HG03520 (cell line): ENCODE measurements around the gene PRELID1.
"Not testable (repeated sequence)": the region's sequence is repeated elsewhere in the genome, so short reads cannot be mapped to it uniquely, and the experiment has no call there.

Source experiments
- ATAC-seq: cut with Tn5 transposase; IDR thresholded peaks from one replicate; pipeline ENCODE4 v1.9.1; 2021; ENCODE audit warnings: mild to moderate bottlenecking, moderate library complexity; ENCODE audit not compliant: unreplicated experiment

The PRELID1 gene

DNA sequence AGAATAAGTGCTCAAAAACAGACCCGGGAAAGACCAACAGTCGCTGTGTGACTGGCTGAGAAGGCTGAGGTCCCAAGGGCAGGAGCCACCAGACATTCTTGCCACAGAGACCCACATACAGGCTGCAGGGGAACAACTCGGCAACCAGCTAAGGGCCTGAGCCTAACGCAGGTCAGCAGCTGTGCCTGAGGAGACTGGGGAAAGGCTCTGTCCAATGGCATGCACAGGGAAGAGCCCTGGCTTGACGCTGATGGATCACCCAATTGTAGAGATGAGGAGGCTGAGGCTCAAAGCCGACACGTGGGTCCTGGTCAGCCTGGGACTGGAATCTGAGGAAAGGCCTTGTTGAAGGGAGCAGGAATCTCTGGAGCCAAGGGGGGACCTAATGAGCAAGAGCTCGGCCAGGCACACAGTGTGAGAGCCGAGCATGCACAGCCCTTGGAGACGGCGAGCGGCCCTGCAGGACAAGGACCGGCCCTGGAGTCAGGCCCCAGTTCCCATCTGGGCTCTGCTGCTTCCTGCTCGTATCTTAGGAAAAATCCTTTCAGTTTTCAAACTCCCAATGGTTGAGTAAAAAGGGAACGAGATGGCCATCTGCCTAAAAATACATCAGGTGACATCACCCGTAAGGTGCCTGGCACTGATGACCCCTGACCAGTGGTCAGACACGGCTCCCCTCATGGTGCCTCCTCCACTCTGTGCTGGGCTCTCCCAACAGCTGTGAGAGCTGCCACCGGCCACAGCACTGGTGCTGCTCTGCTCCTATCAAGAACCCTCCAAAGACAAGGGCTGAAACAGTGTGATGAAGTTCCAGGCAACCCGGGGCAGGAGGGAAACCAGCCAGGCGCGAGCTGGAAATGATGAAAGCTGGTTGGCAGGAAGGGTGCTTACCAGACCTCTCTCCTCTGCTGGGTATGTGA lies 31.4 kb downstream of the PRELID1 start:
- ATAC-seq = no peak

DNA sequence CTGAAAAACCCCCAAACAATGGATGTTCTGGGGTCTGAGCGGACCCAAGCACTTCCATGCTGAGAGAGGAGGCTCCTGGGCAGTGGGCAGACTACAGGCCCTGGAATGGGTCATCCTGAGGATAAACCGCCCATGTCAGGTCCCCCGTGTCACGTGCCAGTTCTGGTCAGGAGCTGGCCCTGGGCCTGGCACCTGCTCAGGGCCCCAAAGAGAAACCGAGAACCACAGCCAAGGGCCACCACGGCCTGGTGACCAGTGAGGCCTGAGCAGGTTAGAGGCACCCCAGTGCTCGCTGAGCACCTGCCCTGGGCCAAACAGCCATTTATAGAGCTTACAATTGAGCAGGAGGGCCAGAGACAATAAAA lies 32.1 kb downstream of the PRELID1 start:
- no peak for ATAC-seq

- ATAC-seq = no peak
Measured at GRCh38 chr5:177336112-177336511, 32.5 kb downstream of the PRELID1 start.

DNA sequence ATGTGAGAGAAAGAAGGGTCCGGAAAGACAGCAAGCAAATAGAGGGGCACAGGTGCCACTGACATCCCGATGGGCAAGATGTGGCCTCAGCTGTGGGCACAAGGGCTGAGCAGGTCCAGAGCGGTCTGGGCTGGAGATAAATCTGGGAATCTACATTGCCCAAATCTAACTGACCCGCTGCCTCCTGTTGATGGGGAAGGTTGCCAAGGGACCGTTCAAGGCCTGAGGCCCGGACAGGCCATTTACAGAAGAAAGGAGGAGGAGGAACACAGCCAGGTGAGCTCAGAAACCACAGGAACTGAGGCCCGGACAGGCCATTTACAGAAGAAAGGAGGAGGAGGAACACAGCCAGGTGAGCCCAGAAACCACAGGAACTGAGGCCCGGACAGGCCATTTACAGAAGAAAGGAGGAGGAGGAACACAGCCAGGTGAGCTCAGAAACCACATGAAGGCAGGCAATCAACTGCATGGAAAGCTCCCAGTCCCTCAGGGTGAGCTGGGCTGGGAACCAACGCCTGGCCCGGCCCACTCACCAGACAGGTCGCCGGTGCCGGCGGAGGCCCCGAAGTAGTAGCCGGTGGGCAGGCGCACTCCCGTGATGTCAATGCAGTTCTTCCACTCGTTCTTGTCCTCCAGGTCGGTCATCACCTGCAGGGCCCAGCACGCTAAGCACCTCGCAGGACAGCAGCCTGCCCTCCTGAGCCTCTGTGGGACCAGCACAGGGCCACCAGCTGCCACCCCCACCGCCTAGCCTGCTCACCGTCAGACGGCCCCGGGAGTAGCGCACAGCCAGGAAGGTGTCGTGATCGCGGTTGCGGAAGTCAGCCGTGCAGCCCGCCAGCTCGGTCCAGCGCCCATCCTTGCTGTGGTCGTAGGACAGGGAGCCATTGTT lies 33.2 kb downstream of the PRELID1 start:
- no peak for ATAC-seq

- ATAC-seq = no peak
Measured at GRCh38 chr5:177338251-177339106, 34.9 kb downstream of the PRELID1 start.

DNA sequence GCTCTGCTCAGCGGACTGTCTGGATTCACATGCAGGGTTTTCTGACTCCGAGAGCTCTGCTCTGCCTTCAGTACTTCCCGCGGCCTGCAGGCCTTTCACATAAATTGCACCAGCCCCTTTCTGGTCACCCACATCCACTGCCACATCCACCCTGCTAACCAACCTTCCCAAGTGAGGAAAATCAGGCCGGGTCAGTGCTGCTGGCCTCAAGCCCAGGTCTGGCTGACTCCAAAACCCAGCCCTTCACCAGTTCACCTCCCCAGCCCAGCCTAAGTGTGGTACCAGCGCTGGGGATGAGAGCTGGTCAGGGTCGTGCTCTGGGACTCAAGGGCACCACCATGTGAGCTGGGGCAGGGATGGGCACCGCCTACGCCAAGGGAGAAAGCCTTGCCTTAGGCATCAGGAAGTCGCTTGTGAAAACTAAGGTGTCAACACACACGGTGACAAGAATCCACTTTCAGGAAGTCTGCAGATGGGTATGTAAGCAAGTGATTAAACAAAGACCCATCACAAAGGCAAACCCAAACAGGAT lies 35.6 kb downstream of the PRELID1 start:
- ATAC-seq = no peak

DNA sequence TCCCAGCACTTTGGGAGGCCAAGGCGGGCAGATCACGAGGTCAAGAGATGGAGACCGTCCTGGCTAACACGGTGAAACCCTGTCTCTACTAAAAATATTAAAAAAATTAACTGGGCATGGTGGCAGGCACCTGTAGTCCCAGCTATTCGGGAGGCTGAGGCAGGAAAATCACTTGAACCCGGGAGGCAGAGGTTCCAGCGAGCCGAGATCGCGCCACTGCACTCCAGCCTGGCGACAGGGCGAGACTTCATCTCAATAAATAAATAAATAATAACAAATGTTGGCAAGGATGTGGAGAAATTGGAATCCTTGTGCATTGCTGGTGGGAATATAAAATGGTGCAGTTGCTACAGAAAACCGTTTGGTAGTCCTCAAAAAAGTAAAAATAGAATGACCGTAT lies 39.4 kb downstream of the PRELID1 start:
- not testable (repeated sequence) for ATAC-seq

GRCh38 chr5:177343777-177344176 lies 40.2 kb downstream of the PRELID1 start:
- no peak for ATAC-seq

DNA sequence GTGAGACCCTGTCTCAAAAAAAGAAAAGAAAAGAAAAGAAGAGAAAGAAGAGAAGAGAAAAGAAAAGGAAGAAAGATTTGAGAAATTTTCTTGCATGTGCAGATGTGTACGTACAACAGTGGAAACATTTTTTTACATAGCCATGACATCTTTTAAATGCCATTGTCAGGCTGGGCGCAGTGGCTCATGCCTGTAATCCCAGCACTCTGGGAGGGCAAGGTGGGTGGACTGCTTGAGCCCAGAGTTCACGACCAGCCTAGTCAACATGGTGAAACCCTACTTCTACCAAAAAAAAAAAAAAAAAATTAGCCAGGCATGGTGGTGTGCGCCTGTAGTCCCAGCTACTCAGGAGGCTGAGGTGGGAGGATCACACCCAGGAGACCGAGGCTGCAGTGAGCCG lies 41.3 kb downstream of the PRELID1 start:
- no peak for ATAC-seq

GRCh38 chr5:177346820-177347219 lies 43.2 kb downstream of the PRELID1 start:
- ATAC-seq = no peak

GRCh38 chr5:177347699-177348098 lies 44.1 kb downstream of the PRELID1 start:
- ATAC-seq = no peak

GRCh38 chr5:177349362-177349647 lies 45.7 kb downstream of the PRELID1 start:
- ATAC-seq = no peak

DNA sequence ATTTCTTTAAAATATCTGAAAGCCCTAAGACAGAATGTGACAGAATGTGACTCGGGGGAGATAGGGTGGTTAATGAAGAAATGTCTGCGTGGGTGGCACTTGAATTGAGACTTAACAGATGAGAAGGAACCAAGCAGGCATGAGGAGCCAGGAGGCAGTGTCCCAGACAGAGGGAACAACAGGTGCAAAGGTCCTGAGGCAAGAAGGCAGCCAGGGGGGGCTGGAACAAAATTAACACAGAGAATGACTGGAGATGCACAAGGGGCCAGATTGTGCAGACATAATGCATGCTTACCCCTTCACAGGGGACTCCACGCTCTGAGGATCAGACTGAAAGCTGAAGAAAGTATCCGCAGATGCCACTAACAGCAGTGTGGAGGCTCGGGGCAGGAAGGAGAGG lies 46.2 kb downstream of the PRELID1 start:
- no peak for ATAC-seq

DNA sequence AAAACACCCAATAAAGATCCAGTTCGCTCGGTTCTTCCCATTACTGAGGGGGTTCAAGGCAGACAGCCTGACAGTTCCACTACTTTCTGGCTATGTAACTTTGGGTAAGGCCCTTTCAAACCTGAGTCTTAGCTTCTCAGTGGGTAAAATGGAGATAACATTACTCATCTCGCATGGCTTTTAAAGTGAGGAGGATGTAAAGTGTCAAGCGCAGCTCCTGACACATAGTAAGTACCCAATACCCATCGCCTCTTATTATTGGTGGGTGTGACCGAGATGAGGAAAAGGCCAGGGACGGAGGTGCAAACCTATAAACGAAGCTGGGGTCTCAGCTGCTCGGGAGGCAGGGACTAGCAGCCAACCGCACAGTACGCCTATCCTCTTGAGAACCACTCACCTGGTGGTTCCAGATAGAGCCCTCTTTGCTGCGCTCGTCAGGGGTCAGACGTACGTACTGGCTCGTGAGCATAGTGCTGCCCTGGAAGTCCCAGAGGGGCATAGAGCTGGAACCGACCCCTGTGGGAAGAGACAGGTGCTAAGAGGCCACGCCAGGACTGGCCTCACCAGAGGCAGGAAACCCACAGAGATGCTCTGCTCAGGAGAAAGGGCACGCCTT lies 47.3 kb downstream of the PRELID1 start:
- peak; percentile 5 for ATAC-seq

DNA sequence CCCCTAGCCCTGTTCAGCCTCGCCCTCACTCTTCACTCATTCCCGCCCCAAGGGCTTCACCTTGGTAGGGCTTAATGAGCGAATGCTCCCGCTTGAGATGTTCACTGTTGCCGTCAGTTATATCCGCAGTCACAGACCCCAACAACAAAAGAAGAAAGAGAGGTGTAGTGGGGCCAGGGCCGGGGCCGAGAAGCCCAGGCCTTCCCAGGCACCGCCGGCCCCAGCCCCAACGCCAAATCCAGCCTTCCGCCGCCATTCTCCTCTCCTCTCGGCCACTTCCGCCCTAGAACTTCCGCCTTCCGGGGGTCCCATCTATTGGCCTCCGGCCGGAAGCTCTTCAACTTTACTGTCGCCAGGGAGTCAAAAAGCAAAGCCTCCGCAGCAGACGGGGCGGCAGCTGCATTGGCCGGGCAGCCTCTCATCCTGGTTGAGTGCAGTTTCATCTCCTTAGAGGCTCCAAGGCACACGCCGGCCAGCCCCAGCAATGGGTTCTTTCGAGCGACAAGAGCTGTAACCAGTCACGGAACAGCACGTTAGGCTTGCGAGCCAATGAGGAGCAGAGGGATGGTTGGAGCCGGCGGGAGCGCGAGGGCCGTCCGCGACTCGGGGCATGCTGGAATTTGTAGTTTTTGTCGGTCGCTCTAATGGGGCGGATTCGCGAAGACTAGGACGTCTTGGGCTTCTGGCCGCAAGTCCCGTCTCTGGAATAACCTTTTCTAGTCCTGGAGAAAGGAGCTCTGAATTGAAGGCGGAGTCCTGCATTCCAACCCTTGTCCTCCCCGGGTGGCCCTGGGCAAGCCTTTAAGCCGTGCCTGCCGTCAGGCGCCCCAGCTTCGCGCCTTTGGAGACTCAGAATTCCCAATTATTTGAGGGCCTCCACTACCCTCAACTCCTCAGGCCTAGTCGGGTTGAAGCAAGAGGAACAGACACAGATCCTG lies 48.1 kb downstream of the PRELID1 start, which contains the start of gene LMAN2:
Gene LMAN2 (minus strand): TSS at position 277 of the 938 bp plus-strand sequence. CDS start 21 bp downstream, at position 256.
- peak; percentile 89 for ATAC-seq

GRCh38 chr5:177353093-177353492 lies 49.5 kb downstream of the PRELID1 start:
- no peak for ATAC-seq

DNA sequence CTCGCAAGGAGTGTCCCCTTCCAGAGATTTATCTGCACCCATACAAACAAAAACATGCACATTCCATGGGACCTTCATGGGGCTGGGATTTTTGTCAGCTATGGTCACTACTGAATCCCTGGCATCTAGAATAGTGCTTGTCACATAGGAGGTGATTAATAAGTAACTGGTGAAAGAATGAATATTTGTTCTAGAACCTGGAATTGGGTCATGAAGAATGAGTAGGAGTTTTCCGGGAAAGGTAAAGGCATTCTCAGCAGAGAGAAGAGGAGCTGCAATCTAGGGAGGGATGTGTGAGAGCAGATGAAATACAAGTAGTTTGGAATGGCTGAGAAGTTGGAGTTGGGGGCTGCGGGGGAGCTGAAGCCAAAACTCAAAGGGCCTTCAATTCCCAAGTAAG lies 50.7 kb downstream of the PRELID1 start:
- ATAC-seq = no peak

DNA sequence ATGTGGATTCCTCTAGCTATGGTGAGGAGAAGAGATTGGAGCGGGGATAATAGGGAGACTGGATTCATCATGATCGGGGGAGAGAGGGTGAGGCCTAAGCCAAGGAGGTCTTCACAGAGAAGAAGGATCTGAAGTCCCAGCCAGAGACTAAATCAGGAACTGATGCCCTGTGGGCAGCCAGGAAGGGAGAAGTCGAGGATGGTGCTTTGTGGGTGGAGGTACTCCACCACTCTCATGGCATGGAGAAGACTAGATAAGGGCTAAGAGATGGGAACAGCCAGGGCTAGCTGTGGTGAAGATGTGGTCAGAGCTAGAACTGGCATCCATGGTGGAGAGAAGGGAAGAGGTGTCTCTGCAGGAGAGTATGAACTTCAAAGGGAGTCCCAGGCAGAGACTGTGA lies 51.1 kb downstream of the PRELID1 start:
- no peak for ATAC-seq

DNA sequence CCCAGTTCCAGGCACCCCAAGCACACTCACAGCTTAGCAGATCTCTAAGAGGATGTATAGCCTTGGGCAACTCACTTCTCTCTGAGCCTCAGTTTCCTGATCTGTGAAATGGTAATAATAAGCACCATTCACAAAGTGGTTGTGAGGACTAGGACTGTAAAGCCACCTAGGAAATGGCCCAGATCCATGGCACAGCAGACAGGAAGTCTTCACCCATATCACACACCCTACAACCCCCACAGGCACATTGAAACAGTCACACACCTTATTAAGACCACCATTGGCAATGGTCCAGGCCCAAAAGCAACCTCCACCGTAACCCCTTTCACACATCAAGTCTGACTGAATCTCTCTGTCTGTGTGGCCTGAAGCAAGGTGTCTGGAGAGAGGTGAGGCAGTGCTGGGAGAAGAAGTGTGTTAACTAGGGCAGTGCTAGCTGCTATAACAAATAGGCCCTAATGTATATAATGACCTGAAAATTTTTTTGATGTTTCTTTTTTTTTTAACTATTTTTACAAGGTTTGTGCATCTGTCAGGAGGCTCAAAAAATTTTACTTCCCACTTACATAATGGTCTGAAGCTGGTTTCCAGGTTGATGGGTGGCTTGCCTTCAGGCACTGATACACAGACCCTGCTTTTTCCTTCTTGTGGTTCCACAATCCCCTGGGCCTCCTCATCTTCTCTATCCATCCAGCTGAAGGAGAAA lies 51.7 kb downstream of the PRELID1 start:
- no peak for ATAC-seq
